Natural killer cell (primary cell): ENCODE measurements around the gene ATP2A1. TPM values are rescaled to one million over a fixed set of nuclear protein-coding genes. Genes with fewer than 3 reads are reported as not detected.

ENCODE experiments used
- ATAC-seq, 3 donors: fragments of 150-1000 bp in 2 of 3; fragments of 200-7000 bp in 1 of 3; cut with Tn5 transposase; 1 replicate in 1 of 3; 2 replicates in 2 of 3; pipeline ENCODE4 v1.10.0; 2021; ENCODE audit warnings: mild to moderate bottlenecking in 2 of 3, moderate library complexity in 2 of 3
- DNase-seq, 2 donors: peaks; one replicate each; pipeline versions ENCODE4 v3.0.0 to v3.0.0-alpha.2; 2013 to 2021; ENCODE audit warnings: mixed read lengths in 1 of 2
- H3K27ac ChIP-seq: one replicate; pipeline ENCODE4 v1.5.1; 2013; ENCODE audit warnings: mild to moderate bottlenecking, low read length
- H3K27me3 ChIP-seq: one replicate; pipeline ENCODE4 v1.6.1; 2013; ENCODE audit warnings: low read length; ENCODE audit not compliant: control insufficient read depth, insufficient read depth
- H3K36me3 ChIP-seq: one replicate; pipeline ENCODE4 v1.6.1; 2013; ENCODE audit warnings: low read length; ENCODE audit not compliant: control insufficient read depth, insufficient read depth
- H3K4me1 ChIP-seq: one replicate; pipeline ENCODE4 v1.6.1; 2013; ENCODE audit warnings: low read length; ENCODE audit not compliant: control insufficient read depth, insufficient read depth
- H3K4me3 ChIP-seq: one replicate; pipeline ENCODE4 v1.5.1; 2013; ENCODE audit warnings: low read length
- H3K9me3 ChIP-seq: one replicate; pipeline ENCODE4 v1.6.1; 2013; ENCODE audit warnings: low read length; ENCODE audit not compliant: control insufficient read depth, insufficient read depth
- H3K27ac Mint-ChIP-seq, 2 donors: one replicate each; pipeline ENCODE4 v1.8.0; 2022; ENCODE audit warnings: mild to moderate bottlenecking in 2 of 2, mixed read lengths in 2 of 2, moderate library complexity in 1 of 2
- H3K27me3 Mint-ChIP-seq, 2 donors: one replicate each; pipeline ENCODE4 v1.8.0; 2022; ENCODE audit warnings: low read depth in 2 of 2, mixed read lengths in 2 of 2
- H3K36me3 Mint-ChIP-seq: one replicate; pipeline ENCODE4 v1.8.0; 2022; ENCODE audit warnings: mixed read lengths
- H3K4me1 Mint-ChIP-seq, 2 donors: one replicate each; pipeline ENCODE4 v1.8.0; 2022; ENCODE audit warnings: mixed read lengths in 2 of 2
- H3K4me3 Mint-ChIP-seq: one replicate; pipeline ENCODE4 v1.8.0; 2022; ENCODE audit warnings: mild to moderate bottlenecking, moderate library complexity, mixed read lengths
- H3K9me3 Mint-ChIP-seq, 2 donors: one replicate each; pipeline ENCODE4 v1.8.0; 2022; ENCODE audit warnings: mixed read lengths in 2 of 2
- WGBS: methylation state at CpG from one replicate; pipeline ENCODE4 v1.1.7; 2013; ENCODE audit warnings: missing lambda C conversion rate; ENCODE audit not compliant: insufficient coverage; 5-methylcytosine and 5-hydroxymethylcytosine counted together
- intact Hi-C: fragments of 100-400 bp; cut with micrococcal nuclease; formaldehyde crosslinking; loops from one replicate; pipeline ENCODE4 v1.14.2; 2022
- total RNA-seq, 4 donors: library from RNA; stranded (reverse); fragments of 120-200 nt in 1 of 4; gene quantifications; one replicate each; pipeline versions ENCODE4 v1.2.3 to v1.2.4, GENCODE V29; 2013 to 2022
- TF ChIP-seq, protein P1 (sequence below): fragments of 200-600 bp; IDR thresholded peaks from one replicate; pipeline ENCODE4 v1.8.0; 2022; ENCODE audit warnings: antibody characterized with exemption

Gene ATP2A1
- total RNA-seq, 3 donors from 2014 or later (not counting 1 experiment from before 2014, with no cell fraction given) = 0.75 to 2.5 (median 1.3) TPM

DNA sequence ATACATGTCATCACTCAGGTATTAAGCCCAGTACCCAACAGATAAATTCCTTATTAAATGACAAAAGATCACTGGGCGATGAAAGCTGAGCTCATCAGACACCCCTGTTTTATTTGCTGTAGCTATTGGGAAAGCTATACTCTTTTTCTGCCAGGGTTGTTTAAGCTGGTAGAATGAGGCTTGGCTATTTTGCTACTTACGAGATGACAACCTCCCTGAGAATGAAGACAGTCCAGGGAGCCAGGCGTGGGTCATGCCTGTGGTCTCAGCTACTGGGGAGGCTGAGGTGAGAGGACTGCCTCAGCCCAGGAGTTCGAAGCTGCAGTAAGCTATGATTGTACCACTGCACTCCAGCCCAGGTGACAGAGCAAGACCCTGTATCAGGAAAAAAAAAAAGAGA is 19.0 kb upstream of the ATP2A1 start:
- Histone ChIP-seq H3K36me3 (no peaks in the 10 kb centered on the region), H3K27ac (no peak overlapping the region), H3K9me3 (no peaks in the 10 kb centered on the region), H3K4me3 (no peak overlapping the region), H3K4me1 (peaks cover 19% of the 10 kb centered on the region), H3K27me3 (no peaks in the 10 kb centered on the region)
- no peaks in the 10 kb centered on the region for H3K9me3 Mint-ChIP-seq
- H3K4me1 Mint-ChIP-seq = peaks cover 10 to 13% of the 10 kb centered on the region in 2 donors
- intact Hi-C loops = no loop called here
- 65% methylated on average over 4 of the region's 4 CpGs for WGBS
- H3K27ac Mint-ChIP-seq = no peak overlapping the region
- no peaks in the 10 kb centered on the region for H3K36me3 Mint-ChIP-seq
- ATAC-seq = no peak
- H3K27me3 Mint-ChIP-seq = no peaks in the 10 kb centered on the region
- TF ChIP-seq, protein P1, sequence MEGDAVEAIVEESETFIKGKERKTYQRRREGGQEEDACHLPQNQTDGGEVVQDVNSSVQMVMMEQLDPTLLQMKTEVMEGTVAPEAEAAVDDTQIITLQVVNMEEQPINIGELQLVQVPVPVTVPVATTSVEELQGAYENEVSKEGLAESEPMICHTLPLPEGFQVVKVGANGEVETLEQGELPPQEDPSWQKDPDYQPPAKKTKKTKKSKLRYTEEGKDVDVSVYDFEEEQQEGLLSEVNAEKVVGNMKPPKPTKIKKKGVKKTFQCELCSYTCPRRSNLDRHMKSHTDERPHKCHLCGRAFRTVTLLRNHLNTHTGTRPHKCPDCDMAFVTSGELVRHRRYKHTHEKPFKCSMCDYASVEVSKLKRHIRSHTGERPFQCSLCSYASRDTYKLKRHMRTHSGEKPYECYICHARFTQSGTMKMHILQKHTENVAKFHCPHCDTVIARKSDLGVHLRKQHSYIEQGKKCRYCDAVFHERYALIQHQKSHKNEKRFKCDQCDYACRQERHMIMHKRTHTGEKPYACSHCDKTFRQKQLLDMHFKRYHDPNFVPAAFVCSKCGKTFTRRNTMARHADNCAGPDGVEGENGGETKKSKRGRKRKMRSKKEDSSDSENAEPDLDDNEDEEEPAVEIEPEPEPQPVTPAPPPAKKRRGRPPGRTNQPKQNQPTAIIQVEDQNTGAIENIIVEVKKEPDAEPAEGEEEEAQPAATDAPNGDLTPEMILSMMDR = no peak
- DNase-seq = no peak
- H3K4me3 Mint-ChIP-seq = no peak overlapping the region

DNA sequence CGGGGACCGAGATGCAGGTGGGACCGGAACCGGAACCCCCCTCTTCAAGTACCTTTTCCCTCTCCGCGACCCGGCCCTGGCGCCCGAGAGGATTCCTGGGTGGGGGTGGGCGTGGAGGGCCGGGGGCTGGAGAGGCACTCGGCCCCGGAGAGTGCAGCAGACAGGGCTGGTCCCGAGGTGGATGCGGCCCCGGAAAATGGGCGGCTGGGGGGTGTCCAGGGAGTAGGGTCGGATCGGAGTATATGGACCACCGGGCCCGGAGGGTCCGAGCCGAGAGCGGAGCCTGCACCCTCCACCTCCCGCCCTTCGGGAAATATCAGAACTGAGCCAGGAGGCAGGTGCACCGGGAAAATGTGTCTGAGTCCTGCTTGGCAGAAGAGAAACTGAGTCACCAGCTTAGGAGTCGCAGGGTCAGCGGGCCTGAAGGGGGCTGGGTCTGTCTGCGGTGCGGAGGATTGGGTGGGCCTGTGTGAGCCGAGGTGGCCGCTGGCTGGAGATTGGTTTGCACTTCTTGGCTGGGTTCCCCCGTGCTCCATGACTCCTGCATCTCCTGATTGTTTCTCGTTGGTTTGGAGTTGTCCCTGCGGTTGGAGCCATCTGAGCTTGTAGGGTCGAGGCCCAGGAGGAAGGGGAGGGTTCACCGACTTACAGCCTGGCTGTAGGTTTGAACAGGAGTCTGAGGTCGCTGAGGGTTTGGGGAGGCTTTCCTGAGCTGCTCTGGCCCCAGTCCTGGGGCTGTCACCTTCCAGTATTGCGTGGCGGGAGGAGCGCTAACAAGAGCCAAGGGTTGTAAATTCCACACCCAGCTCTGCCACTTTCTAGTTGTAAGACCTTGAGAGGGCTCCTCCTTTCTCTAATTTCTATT is 14.1 kb upstream of the ATP2A1 start:
- DNase-seq (peak in 1 of 2 donors; percentile 67), ATAC-seq (no peak)
- Histone ChIP-seq H3K4me1 (peaks cover 29% of the 10 kb centered on the region), H3K36me3 (peaks cover 12% of the 10 kb centered on the region), H3K27ac (peak overlapping the region; percentile 98), H3K9me3 (no peaks in the 10 kb centered on the region), H3K27me3 (no peaks in the 10 kb centered on the region), H3K4me3 (peak overlapping the region; percentile 99)
- TF ChIP-seq, protein P1 = no peak
- intact Hi-C loops = loop anchor here (2.0 to 5.0 kb wide), 3 partner anchors 17 to 63 kb away; partner anchors contain the start of genes ATXN2L, RABEP2 and TUFM
- WGBS = 3% methylated on average over 38 of the region's 42 CpGs
- no peaks in the 10 kb centered on the region for H3K27me3 Mint-ChIP-seq
- no peaks in the 10 kb centered on the region for H3K36me3 Mint-ChIP-seq
- peaks cover 18 to 40% of the 10 kb centered on the region in 2 donors for H3K4me1 Mint-ChIP-seq
- peak overlapping the region; percentile 98 for H3K4me3 Mint-ChIP-seq
- no peaks in the 10 kb centered on the region for H3K9me3 Mint-ChIP-seq
- peak overlapping the region; percentile 95 to 96 for H3K27ac Mint-ChIP-seq

DNA sequence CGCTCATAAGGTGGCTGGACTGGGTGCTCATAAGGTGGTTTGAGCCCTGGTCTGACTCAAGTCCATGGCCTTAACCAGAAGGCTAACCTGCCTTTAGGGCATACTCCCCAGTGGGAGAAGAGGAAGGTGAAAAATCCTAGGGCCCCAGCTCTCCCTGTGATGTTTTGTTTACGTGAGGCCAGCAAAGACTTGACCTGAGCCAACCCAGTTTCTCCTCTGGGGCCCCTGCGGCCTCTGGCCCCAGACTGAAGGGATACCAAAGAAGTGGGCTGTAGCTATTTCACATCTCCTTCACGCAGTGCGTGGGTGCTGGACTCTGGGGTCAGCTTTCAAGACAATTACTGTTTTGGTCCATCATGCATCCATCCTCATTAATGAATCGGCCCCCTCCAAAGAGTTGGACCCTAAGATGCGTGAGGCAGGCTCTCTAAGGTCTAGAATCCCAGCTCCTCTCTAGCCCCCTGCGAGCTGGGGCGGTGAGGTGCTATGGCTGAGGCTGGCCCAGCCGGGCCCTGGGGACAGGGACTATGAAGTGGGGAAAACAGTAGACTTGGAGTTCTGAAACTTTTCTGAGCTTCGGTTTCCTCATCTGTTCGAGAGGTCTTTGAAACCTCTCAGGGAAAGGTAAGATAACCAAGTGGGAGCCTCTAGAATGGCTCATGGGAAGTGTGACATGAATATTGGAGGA is 13.1 kb upstream of the ATP2A1 start:
- no peak for DNase-seq
- TF ChIP-seq, protein P1 = no peak
- H3K27ac Mint-ChIP-seq = peak overlapping the region; percentile 95 to 96
- H3K27me3 ChIP-seq = no peaks in the 10 kb centered on the region
- H3K4me1 Mint-ChIP-seq = peaks cover 22 to 42% of the 10 kb centered on the region in 2 donors
- no peak overlapping the region for H3K4me3 ChIP-seq
- no peaks in the 10 kb centered on the region for H3K9me3 ChIP-seq
- no peak for ATAC-seq
- no peak overlapping the region for H3K27ac ChIP-seq
- H3K4me3 Mint-ChIP-seq = peak overlapping the region; percentile 82
- intact Hi-C loops = no loop called here
- H3K27me3 Mint-ChIP-seq = no peaks in the 10 kb centered on the region
- peaks cover 21% of the 10 kb centered on the region for H3K36me3 ChIP-seq
- H3K4me1 ChIP-seq = peaks cover 29% of the 10 kb centered on the region
- H3K36me3 Mint-ChIP-seq = peaks cover 7% of the 10 kb centered on the region
- 92% methylated on average over 12 of the region's 12 CpGs for WGBS
- H3K9me3 Mint-ChIP-seq = no peaks in the 10 kb centered on the region
